Activated naive CD4-positive, alpha-beta T cell treated with Interleukin-2 at 50 U/mL for 16 hours (primary cell): Measurements from ENCODE around the gene URM1.
A peak's percentile ranks its signal among the peaks of the same experiment; 100 is the strongest.
"Not testable (repeated sequence)": the region's sequence is repeated elsewhere in the genome, so short reads cannot be mapped to it uniquely, and the experiment has no call there.

Experiments used
- DNase-seq: peaks from one replicate; pipeline ENCODE4 v3.0.0-alpha.2; 2020

The URM1 gene

DNA sequence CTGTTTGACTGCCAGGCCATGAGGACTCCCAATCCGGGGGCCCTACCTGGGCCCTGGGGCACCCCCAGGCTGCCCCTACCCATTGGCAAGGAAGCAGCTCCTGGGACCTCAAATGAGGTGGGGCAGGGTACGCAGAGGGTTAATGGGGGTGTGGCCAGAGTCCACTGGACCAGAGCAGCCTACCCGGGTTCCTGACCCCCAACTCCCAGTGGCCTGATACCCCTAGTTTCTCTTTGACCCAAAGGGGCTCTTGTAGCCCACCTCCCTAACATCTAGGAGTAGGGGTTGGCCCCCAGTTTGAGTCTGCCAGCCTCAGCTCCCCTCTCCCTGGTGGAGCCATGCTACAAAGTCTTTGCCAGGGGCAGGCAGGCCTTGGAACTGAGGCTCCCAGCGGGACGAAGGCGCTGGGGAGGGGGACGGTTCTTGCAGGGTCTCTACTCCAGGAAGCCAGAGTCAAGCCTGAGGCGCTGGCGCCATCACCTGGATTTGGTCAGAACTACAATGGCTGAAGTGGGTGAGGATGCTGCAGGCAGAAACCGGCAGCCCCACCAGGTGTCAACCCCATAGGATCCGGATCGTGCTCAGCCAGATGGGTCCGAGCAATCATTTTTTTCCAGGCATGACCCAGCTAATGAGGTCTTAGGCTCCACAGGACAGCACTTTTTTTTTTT, 41.1 kb downstream of the URM1 start:
- peak; percentile 52 for DNase-seq

DNA sequence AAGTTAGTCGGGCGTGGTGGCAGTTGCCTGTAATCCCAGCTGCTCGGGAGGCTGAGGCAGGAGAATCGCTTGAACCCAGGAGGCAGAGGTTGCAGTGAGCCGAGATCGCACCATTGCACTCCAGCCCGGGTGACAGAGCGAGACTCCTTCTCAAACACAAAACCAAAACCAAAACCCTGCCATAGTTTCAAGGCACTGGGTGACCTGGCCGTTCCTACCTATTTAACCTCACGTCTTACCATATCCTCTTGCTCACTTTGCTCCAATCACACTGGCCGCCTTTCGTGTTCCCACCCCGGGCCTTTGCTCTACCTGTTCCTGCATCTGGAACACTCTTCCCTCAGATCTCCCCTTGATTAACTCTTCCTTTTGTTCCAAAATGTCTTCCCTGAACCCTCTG, 42.6 kb downstream of the URM1 start:
- DNase-seq = not testable (repeated sequence)

DNA sequence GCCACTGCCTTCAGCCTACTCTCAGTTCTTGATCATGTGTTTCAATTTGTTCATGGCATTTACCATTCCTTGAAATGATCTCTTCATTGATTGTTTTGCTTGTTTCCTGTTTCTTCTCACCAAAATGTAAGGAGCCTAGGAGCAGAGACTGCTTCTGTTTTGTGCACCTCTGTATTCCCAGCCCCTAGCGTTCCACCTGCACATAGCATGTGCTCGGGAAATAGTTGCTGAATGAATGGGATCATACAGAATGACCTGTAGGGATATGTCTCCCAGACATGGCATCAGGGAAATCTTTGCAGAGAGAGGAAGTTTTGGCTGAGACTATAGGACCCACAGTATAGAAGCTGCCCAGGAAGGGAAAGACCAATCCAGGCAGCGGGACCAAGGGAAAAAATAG, 43.3 kb downstream of the URM1 start:
- no peak for DNase-seq

DNA sequence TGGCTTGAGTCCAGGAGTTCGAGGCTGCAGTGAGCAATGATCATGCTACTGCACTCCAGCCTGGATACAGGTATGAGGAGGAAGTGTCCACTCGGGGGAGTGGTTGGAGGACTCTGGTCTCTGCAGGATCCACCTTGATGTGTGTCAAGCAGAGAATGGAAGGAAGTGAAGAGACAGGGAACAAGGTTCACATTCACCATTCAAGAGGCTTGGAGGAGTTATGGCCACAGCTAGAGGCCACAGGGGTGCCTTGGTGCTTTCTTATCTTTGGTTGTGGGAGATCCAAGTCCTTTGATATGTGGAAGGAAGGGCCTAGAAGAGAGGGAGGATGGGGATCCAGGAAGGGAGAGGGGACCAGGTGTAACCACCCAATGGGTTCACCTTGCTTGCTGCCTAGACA, 44.1 kb downstream of the URM1 start:
- DNase-seq = no peak

DNA sequence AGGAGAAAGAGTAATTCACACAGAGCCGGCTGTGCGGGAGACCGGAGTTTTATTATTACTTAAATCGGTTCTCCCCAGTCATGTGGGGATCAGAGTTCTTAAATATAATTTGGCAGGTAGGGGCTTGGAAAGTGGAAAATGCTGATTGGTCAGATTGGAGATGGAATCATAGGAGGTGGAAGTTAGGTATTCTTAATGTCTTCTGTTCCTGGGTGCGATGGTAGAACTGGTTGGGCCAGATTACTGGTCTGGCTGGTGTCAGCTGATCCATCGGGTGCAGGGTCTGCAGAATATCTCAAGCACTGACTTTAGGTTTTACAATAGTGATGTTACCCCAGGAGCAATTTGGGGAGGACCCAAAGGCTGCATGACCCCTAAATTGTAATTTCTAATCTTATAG, 44.8 kb downstream of the URM1 start:
- no peak for DNase-seq

DNA sequence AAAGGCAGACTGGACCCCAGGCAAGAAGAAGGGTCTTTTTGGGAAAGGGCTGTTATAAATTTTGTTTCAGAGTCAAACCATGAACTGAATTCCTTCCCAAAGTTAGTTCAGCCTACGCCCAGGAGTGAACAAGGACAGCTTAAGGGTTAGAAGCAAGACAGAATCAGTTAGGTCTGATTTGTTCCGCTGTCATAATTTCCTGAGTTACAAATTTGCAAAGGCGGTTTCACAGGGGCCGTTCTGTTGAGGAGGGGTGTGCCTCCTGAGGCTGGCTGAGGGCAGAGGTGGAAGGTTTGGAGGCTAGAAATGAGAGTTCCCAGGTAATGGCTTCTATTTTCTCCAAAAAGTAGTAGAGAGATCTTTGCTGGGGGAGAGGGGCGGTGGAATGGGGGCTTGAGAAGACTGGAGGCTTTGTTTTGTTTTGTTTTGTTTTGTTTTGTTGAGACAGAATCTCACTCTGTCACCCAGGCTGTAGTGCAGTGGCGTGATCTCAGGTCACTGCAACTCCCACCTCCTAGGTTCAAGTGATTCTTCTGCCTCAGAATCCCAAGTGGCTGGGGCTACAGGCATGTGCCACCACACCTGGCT, 45.4 kb downstream of the URM1 start:
- no peak for DNase-seq

DNA sequence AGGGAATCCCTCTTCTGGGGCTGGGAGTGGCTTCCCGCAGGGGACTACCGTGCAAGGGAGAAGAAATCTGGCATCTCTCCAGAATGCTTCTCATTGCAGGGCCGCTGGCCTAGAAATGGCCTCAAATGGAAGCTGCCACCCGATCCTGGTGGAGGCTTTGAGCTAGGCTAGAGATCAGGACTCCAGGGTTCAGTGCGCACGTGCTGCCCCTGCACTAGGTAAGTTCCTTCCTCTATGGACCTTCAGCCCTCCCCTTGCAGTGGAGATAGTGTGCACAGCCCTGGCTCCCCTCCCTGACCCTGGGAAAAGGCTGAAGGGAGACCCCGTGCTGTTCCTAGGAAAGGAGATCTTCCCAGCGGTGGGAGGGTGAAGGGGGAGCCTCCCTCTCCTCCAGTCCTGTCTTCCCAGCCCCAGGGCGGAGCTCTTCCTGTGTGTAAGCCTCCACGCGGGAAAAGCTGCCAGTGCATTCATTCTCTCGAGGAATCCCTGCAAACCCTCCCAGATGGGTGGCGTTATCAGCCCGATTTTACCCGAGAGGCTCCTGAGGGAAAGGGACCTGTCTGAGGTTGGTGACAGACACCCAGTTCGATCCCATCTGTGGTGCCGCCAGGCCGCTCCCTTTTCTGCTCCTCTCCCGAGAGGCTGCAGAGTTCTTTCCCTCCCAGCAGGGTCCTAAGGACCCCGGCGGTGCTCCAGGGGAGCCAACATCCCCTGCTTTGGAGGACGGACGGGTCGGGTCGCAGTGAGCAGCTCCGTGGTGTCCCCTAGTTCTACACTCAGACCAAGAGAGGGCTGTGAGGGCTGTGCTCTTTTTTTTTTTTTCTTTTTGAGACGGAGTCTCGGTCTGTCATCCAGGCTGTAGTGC, 48.1 kb downstream of the URM1 start:
- DNase-seq = no peak

DNA sequence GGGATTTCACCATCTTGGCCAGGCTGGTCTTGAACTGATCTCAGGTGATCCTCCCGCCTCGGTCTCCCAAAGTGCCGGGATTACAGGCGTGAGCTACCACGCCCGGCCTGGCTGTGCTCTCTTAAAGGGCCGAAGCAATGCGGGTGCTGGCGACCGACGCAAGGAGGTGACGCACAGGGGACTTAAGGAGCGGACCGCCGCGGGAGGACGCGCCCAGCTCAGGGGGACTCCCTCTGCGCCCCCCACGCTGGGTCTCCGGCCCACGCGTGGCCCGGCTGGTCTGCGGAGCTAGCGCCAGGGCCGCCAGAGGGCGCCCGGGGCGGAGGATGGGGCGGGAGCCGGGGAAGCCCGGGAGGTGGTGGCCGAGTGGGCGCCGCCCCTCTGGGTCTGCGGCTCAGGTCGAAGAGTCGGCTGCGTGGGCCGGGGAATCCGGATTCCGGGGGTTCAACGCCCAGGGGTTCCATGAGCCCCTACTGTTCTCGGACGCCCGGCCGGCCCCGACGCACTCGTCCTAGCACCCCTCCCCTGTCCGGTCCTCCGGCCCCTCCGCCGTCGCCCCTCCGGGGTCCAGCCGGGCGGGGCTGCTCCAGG, 49.0 kb downstream of the URM1 start:
- DNase-seq = peak; percentile 74

DNA sequence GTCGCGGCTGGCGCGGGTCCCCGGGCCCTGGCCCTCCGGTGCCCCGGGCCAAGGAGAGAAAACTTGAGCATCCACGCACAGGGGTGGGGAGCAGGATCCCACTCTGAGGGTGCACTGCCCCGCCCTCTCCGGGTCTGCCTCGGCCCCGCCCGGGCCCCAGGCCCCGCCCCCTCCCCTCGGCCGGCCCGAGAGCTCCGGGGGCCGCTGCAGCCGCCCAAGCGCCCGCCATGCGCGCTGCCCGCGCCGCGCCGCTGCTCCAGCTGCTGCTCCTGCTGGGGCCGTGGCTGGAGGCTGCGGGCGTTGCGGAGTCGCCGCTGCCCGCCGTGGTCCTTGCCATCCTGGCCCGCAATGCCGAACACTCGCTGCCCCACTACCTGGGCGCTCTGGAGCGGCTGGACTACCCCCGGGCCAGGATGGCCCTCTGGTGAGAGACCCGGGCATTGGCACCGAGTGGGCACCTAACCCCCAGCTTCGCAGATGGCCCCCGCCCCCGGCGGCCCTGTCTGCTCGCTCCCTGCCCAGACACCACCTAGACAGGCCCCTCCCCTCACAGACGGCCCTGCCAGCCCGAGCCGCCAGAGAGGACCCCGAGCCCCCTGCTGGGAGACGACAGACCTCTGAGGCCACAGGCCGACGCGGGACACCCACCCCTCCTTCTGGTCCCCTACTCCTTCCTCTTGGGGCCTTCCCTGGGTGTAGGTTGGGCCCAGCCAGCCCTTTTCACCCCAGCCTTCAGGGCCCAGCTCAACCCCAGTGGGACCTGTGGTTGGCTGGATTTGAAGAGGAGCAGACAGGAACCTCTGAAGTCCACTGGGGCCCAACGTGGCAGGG, 49.7 kb downstream of the URM1 start, which contains the start of gene CERCAM:
Gene CERCAM (plus strand): TSS at position 207 of the 831 bp plus-strand sequence. CDS start 21 bp downstream, at position 228.
- peak; percentile 53 for DNase-seq

DNA sequence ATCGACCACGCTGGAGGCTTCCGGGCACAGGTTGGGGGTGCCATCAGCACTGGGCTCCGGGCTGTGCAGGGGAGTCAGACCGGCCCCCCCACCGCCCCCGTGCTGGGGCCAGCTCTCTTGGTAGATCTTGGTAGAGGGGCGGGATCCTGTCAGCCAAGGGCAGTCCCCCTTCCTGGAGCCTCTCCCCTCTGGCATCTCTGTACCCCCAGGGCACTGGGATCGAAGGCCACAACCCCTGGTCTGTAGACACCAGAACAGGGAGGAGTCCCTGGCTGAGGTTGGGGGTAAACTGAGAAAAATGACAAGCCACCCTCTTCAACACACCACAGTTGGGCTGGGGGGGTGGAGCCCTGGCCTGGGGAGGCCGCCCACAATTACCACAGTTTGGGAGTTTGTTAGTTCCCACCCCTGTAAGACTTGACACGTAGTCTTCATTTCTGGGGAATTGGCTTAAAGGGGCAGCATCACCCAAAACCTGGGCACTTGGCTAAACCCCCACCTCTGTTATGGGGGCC, 50.4 kb downstream of the URM1 start:
- no peak for DNase-seq

DNA sequence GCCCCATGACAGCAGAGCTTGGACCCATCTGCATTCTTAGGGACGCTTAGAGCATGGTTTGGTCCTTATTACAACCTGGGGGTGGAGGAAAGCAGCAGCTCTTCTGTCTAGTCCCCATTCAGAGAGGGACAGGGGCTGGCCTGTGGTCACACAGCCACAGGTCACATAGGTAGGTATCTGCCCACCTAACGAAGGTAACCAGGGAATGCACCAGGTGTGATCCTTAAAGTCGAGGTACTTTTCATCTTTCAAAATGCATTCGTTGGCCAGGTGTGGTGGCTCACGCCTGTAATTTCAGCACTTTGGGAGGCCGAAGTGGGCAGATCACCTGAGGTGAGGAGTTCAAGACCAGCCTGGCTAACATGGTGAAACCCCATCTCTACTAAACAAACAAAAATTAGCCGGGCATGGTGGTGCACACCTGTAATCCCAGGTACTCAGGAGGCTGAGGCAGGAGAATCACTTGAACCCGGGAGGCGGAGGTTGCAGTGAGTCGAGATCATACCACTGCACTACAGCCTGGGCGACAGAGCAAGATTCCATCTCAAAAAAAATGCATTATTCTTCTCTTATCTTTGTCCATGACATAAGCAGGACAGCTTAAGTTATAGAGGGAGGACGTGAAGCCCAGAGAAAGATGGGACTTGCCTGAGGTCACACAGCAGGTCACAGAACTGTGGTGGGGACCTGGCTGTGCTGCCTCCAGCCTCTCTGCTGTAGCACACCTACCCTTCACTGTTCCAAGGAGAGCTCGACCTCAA, 51.0 kb downstream of the URM1 start:
- DNase-seq = not testable (repeated sequence)

DNA sequence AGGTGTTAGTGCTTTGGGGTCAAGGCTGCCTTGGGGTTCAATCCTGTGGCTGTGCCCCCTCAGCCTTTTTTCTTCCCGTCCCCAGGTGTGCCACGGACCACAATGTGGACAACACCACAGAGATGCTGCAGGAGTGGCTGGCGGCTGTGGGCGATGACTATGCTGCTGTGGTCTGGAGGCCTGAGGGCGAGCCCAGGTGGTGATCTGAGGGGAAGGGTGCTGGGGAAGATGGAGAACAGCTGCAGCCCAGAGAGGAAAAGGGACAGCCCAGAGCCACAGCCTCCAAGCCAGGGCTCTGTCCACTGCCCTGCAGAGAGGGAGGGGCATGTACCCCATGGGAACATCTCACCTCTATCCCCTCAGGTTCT, 51.6 kb downstream of the URM1 start:
- no peak for DNase-seq

DNA sequence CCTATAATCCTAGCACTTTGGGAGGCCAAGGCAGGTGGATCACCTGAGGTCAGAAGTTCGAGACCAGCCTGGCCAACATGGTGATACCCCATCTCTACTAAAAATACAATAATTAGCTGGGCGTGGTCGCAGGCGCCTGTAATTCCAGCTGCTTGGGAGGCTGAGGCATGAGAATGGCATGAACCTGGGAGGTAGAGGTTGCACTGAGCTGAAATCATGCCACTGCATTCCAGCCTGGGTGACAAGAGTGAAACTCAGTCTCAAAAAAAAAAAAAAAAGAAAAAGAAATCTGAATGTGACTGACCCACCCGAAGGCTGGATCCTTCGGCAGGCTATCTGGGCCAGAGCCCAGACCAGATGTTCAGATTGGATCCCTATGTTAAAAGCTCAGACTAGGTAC, 52.2 kb downstream of the URM1 start:
- not testable (repeated sequence) for DNase-seq

DNA sequence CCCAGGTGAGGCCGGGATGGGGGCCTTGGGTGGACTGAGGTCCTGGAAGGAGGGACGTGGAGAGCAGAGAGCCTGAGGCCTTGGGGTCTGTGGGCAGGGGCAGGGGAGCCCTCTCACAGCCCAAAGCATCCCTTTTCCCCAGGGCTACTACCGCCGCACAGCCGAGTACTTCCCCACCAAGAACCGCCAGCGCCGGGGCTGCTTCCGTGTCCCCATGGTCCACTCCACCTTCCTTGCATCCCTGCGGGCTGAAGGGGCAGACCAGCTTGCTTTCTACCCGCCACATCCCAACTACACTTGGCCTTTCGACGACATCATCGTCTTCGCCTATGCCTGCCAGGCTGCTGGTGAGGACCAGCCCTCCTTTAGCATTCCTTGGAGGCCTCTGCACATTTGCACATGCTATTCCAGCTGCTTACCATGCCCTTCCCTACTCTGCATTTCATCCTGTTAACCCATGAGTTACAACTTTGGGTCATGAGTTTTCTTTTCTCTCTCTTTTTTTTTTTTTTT, 53.1 kb downstream of the URM1 start:
- no peak for DNase-seq

DNA sequence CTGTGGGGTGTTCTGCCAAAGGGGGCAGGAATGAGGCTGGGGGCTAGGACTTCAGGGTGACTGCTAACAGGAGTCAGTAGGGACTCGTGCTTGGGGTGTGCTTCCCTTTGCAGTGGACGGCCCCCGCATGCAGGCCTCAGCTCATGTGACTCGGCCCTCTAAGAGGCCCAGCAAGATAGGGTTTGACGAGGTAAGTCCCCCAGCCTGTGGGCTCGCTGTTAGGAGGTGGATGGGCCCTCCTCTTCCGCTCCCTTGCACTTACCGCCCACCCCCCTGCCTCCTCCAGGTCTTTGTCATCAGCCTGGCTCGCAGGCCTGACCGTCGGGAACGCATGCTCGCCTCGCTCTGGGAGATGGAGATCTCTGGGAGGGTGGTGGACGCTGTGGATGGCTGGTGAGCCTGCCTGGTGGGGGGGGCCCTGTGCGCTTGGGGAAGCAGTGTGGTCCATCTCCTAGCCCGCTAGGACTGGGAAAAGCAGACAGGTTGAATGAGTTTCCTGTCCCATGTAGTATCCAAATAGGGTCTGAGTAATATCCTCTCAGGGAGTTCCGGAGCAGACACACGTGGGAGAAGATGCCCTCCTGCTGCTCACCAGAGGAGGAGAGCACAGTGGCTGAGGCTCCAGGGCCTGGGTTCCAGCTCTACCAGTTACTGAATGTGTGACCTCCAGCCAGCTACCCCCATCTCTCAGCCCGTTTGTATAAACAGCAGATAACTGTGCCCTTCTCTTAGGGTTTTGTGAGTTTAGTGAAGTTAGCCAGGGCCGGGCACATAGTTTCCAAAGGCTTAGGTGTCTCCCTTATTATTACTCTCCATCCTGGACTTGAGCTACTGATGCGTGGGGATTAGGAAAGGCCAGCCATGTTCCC, 57.7 kb downstream of the URM1 start:
- DNase-seq = no peak

DNA sequence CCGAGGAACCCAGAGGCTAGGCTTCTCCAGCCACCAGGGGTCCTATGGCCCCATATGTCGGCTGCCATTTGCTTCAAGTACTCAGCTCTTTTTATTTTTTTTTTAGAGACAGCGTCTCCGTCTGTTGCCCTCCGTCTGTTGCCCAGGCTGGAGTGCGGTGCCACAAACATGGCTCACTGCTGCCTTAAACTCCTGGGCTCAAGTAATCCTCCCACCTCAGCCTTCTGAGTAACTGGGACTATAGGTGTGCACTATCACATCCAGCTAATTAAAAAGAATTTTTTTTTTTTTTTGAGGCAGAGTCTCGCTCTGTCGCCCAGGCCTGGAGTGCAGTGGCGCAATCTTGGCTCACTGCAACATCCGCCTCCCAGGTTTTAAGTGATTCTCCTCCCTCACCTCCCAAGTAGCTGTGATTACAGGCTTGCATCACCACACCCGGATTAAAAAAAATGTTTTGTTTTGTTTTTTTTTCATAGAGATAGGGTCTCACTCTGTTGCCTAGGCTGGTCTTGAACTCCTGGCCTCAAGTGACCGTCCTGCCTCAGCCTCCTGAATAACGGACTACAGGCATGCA, 58.4 kb downstream of the URM1 start:
- DNase-seq = no peak

DNA sequence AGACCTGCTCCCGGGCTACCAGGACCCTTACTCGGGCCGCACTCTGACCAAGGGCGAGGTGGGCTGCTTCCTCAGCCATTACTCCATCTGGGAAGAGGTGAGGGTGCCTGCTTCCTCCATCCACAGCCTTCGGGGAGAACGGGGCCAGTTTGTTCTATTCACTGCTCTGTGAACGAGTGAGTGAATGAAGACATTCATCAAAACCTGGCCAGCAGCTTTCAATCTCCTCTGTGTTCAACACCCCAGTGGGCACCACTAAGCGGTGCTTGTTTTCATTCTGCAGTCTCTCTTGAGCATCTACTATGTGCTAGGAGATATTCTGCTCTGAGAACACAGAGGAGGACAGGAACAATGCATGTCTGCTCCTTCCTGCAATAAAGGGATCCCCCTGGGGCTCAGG, 60.0 kb downstream of the URM1 start:
- DNase-seq = no peak

DNA sequence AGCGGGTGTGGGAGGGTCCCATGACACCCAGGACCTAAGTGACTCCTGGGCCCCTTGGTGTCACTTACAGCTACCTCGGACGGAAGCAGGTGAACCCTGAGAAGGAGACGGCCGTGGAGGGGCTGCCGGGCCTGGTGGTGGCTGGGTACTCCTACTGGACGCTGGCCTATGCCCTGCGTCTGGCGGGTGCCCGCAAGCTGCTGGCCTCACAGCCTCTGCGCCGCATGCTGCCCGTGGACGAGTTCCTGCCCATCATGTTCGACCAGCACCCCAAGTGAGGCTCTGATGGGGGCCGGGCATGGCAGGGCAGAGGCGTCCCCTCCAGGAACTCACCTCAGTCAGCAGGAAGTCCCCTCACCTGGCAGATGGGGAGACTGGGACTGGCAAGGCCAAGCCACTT, 63.2 kb downstream of the URM1 start:
- no peak for DNase-seq

DNA sequence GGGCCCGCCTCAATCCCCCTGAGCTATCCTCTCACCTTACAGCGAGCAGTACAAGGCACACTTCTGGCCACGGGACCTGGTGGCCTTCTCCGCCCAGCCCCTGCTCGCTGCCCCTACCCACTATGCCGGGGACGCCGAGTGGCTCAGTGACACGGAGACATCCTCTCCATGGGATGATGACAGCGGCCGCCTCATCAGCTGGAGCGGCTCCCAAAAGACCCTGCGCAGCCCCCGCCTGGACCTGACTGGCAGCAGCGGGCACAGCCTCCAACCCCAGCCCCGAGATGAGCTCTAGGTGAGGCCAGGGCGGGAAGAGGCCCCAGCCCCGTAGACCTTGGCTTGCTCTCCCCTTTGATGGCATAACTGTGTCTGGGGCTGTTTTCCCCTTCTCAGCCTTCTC, 64.4 kb downstream of the URM1 start:
- no peak for DNase-seq
